GM23248 (cell line): ENCODE data around the gene UFD1. TPM values are rescaled to one million over a fixed set of nuclear protein-coding genes. Genes with fewer than 3 reads are reported as not detected.

Experiments
- DNase-seq: peaks from one replicate; pipeline ENCODE4 v3.0.0-alpha.2; 2015
- H2AFZ ChIP-seq: fragments of 200-600 bp; sonication (generic); 2 replicates; pipeline ENCODE4 v1.6.1; 2016; ENCODE audit warnings: antibody characterized with exemption
- H3F3A ChIP-seq: fragments of 200-600 bp; sonication (generic); 2 replicates; pipeline ENCODE4 v1.6.1; 2016; ENCODE audit warnings: mild to moderate bottlenecking, antibody characterized with exemption, mixed run types; ENCODE audit not compliant: insufficient read depth
- H3K27ac ChIP-seq: fragments of 200-600 bp; sonication (generic); 2 replicates; pipeline ENCODE4 v1.5.1; 2016; ENCODE audit warnings: mild to moderate bottlenecking
- H3K27me3 ChIP-seq: fragments of 200-600 bp; sonication (generic); replicated peaks from 2 replicates; pipeline ENCODE4 v1.6.1; 2016; ENCODE audit warnings: mild to moderate bottlenecking; ENCODE audit not compliant: insufficient read depth
- H3K36me3 ChIP-seq: fragments of 200-600 bp; sonication (generic); 2 replicates; pipeline ENCODE4 v1.6.1; 2016; ENCODE audit warnings: low read depth, mild to moderate bottlenecking
- H3K4me1 ChIP-seq: fragments of 200-600 bp; sonication (generic); 2 replicates; pipeline ENCODE4 v1.6.1; 2016; ENCODE audit warnings: mild to moderate bottlenecking; ENCODE audit not compliant: insufficient read depth
- H3K4me2 ChIP-seq: fragments of 200-600 bp; sonication (generic); one replicate; pipeline ENCODE4 v1.6.1; 2016; ENCODE audit warnings: mild to moderate bottlenecking; ENCODE audit not compliant: unreplicated experiment
- H3K4me3 ChIP-seq: fragments of 200-600 bp; sonication (generic); 2 replicates; pipeline ENCODE4 v1.5.1; 2016; ENCODE audit warnings: mild to moderate bottlenecking
- H3K79me2 ChIP-seq: fragments of 200-600 bp; sonication (generic); 2 replicates; pipeline ENCODE4 v1.6.1; 2016; ENCODE audit warnings: mild to moderate bottlenecking; ENCODE audit not compliant: insufficient read depth
- H3K9ac ChIP-seq: fragments of 200-600 bp; sonication (generic); 2 replicates; pipeline ENCODE4 v1.6.1; 2016; ENCODE audit warnings: mild to moderate bottlenecking
- H3K9me2 ChIP-seq: fragments of 200-600 bp; sonication (generic); 2 replicates; pipeline ENCODE4 v1.6.1; 2016; ENCODE audit warnings: mixed run types, mild to moderate bottlenecking, moderate library complexity; ENCODE audit not compliant: insufficient read depth
- H3K9me3 ChIP-seq: fragments of 200-600 bp; sonication (generic); one replicate; pipeline ENCODE4 v1.6.1; 2017; ENCODE audit warnings: low read depth
- H4K20me1 ChIP-seq: fragments of 200-600 bp; sonication (generic); 2 replicates; pipeline ENCODE4 v1.6.0; 2016; ENCODE audit not compliant: insufficient read depth
- EZH2 ChIP-seq: fragments of 200-600 bp; sonication (generic); IDR thresholded peaks from 2 replicates; pipeline ENCODE4 v1.6.1; 2018; ENCODE audit warnings: antibody characterized with exemption, mild to moderate bottlenecking; ENCODE audit not compliant: insufficient read depth, poor library complexity, severe bottlenecking
- EZH2phosphoT487 ChIP-seq: fragments of 200-600 bp; sonication (generic); IDR thresholded peaks from 2 replicates; pipeline ENCODE4 v1.6.1; 2018; ENCODE audit warnings: antibody characterized with exemption, moderate library complexity, mild to moderate bottlenecking, low read depth; ENCODE audit not compliant: insufficient read depth
- WGBS, 2 experiments: methylation state at CpG; one replicate each; pipeline ENCODE4 v1.1.6; 2015 to 2017; ENCODE audit warnings: low lambda C conversion rate in 2 of 2, low coverage in 1 of 2; ENCODE audit errors: missing lambda C conversion rate in 2 of 2; 5-methylcytosine and 5-hydroxymethylcytosine counted together
- in situ Hi-C: fragments of 300-500 bp; cut with MboI; formaldehyde crosslinking; loops from 2 replicates; pipeline ENCODE4 v1.15.0; 2020
- polyA plus RNA-seq: library from polyadenylated mRNA; unstranded; fragments of >200 nt; fragmentation: Nextera tagmentation; extraction: Ambion mirVana; gene quantifications from 2 replicates; pipeline ENCODE4 v1.2.1, GENCODE V29; 2016
- total RNA-seq: library from RNA; depleted of rRNA; stranded (reverse); fragments of >200 nt; shearing (Covaris generic); gene quantifications from 2 replicates; pipeline ENCODE4 v1.2.3, GENCODE V29; 2014

UFD1 gene
- total and polyA plus RNA-seq, 2 experiments from 2014 or later = 55.2 to 117 TPM

DNA sequence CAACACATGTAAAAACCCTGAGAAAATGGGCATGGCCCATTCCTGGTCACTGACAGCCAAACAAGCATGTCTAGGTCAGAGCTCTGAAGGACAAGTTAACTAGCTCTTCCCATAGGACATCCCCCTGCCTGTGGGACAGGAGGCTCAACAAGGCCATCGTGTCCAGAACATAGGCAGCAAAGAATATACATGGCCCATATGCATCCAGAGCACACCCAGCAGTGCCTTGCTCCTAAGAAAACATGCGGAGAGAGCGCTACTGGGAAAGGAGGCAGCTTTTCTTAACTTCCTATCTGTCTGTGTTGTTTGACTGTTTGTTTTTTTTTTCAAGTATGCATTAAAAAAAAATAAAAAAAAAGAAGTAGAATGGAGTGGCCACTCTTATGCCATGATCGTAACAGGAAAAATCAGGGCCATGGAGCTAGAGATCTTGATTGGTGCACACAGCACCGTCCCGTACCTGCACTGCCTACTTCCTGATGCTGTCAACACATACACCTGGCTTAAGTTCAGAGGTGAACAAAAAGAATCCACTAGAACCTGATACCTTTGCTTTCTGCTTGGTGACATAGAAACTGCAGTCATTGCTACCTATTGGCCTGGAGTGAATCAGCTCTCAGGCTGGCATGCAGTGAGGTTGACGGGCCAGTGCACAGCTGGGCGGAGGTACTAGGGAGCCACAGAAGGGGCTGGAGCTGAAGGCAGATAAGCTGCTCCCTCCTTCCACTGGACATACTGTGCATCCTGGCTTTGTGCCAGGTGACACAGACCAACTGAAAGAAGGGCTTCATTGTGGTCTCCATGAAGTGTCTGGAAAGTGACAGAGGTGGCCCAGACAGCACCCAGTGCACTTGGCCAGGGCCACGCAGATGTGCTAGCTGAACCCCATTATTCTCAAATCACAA lies 11.9 kb downstream of the UFD1 start:
- in situ Hi-C loops = no loop called here
- no peaks in the 10 kb centered on the region for H4K20me1 ChIP-seq

DNA sequence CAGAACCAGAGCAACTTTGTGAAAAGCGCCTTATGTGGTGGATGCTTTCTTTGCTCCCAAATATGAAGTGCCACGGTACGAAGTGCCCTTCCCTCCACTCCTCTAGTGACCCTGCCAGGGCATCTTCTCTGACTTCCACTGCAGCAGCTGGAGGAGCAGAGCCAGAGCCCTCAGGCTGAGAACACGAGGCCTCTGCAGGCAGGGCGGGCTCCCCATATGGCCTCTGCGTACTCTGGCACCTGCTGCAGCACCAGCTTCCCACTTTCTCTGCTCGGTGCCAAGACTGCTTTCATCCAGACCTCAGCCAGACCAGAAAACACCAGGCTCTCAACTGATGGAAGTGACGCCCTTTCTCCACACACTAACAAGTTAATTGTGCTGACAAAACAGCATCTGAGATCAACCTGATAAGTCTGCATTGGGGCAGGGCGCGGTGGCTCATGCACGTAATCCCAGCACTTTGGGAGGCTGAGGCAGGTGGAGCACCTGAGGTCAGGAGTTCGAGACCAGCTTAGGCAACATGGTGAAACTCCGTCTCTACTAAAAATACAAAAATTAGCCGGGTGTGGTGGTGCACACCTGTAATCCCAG lies 12.8 kb downstream of the UFD1 start:
- peaks cover 19% of the 10 kb centered on the region for H3F3A ChIP-seq
- no peak overlapping the region for H3K9ac ChIP-seq
- H3K27ac ChIP-seq = no peak overlapping the region
- peaks cover 54% of the 10 kb centered on the region for H3K36me3 ChIP-seq
- no peak overlapping the region for H3K4me3 ChIP-seq
- no peak overlapping the region for H2AFZ ChIP-seq
- H3K27me3 ChIP-seq = no peaks in the 10 kb centered on the region
- no peak overlapping the region for H3K4me2 ChIP-seq
- no peaks in the 10 kb centered on the region for H3K9me3 ChIP-seq
- H3K4me1 ChIP-seq = peaks cover 21% of the 10 kb centered on the region
- TF ChIP-seq EZH2 = no peak
- TF ChIP-seq EZH2phosphoT487 = no peak
- H3K9me2 ChIP-seq = no peaks in the 10 kb centered on the region
- in situ Hi-C loops = no loop called here
- DNase-seq = no peak
- 81 to 85% methylated on average over 14 of the region's 14 CpGs for WGBS, 2 experiments
- no peaks in the 10 kb centered on the region for H4K20me1 ChIP-seq
- no peaks in the 10 kb centered on the region for H3K79me2 ChIP-seq

More for the DNA sequence above, 11.9 kb downstream of the UFD1 start:
- Histone ChIP-seq H3K9ac (no peak overlapping the region), H3K27ac (no peak overlapping the region), H3K4me3 (no peak overlapping the region), H3F3A (peaks cover 19% of the 10 kb centered on the region), H3K4me2 (no peak overlapping the region), H3K36me3 (peaks cover 50% of the 10 kb centered on the region; the same call in 1 of the 2 replicates), H2AFZ (no peak overlapping the region), H3K27me3 (no peaks in the 10 kb centered on the region), H3K79me2 (peaks cover 5% of the 10 kb centered on the region; the same call in 1 of the 2 replicates), H3K4me1 (peaks cover 21% of the 10 kb centered on the region), H3K9me2 (no peaks in the 10 kb centered on the region), H3K9me3 (no peaks in the 10 kb centered on the region)
- TF ChIP-seq EZH2phosphoT487 = no peak
- no peak for TF ChIP-seq EZH2
- no peak for DNase-seq
- WGBS, 2 experiments = 97 to 99% methylated on average over 9 of the region's 9 CpGs

DNA sequence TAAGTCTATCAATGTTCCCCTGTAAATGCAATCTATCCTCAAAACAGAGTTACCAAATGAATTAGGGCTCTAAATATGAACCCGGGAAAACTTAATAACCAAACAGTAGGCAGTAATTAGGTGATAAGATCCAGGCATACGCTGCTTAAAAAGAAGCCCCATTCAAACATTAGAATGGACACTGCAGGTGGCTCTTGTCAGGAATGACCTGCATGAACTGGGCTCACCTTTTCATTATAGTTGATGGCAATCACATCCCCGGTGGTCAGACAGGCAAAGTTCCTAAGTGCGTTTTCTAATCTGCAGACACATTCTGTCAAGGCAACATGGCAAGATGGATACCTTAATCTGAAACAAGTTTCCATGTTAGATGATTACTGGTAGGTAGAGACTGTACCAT lies 14.0 kb downstream of the UFD1 start:
- Histone ChIP-seq H3K27me3 (no peaks in the 10 kb centered on the region), H3K27ac (no peak overlapping the region), H2AFZ (no peak overlapping the region), H3K9ac (no peak overlapping the region), H3K4me2 (no peak overlapping the region), H3K9me3 (no peaks in the 10 kb centered on the region), H3K4me1 (peaks cover 21% of the 10 kb centered on the region), H3K4me3 (no peak overlapping the region), H3F3A (peaks cover 19% of the 10 kb centered on the region), H3K79me2 (no peaks in the 10 kb centered on the region), H3K9me2 (no peaks in the 10 kb centered on the region), H3K36me3 (peaks cover 50% of the 10 kb centered on the region), H4K20me1 (no peaks in the 10 kb centered on the region)
- DNase-seq = no peak
- TF ChIP-seq EZH2 (no peak), EZH2phosphoT487 (no peak)
- WGBS, 2 experiments = 95 to 98% methylated on average over 4 of the region's 4 CpGs
- in situ Hi-C loops = no loop called here

DNA sequence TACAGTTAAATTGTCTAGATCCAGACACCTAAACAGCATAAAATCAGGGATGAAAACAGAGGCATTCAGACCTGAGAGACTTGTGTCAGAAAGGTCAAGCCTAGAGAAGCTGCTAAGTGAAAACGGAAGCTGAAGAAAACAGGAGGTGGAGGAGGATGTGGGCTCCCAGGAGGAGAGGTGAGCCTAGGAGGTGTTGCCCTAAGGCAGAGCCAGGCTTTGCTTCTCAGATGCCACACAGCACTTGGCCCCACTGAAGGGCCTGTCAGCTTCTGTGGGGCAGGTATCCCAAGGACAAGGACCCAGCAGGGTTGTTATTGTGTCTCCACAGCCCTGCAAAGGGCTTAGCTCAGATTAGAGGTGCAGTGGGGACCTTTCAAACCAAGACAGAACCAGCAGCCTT lies 14.4 kb downstream of the UFD1 start:
- Histone ChIP-seq H2AFZ (no peak overlapping the region), H3K36me3 (peaks cover 45% of the 10 kb centered on the region), H3F3A (peaks cover 19% of the 10 kb centered on the region), H3K4me1 (peaks cover 21% of the 10 kb centered on the region), H3K27ac (peak overlapping the region; percentile 81), H3K9me3 (no peaks in the 10 kb centered on the region), H3K9me2 (no peaks in the 10 kb centered on the region), H3K27me3 (no peaks in the 10 kb centered on the region), H3K4me3 (no peak overlapping the region), H3K79me2 (no peaks in the 10 kb centered on the region), H3K9ac (peak overlapping the region; percentile 63; the same call in 1 of the 2 replicates), H3K4me2 (no peak overlapping the region), H4K20me1 (no peaks in the 10 kb centered on the region)
- WGBS, 2 experiments = 40 to 61% methylated on average over 1 of the region's 1 CpG
- TF ChIP-seq EZH2phosphoT487 = no peak
- no peak for TF ChIP-seq EZH2
- in situ Hi-C loops = no loop called here
- no peak for DNase-seq
